BJ (cell line): ENCODE data around the gene GRN. TPM values are rescaled to one million over a fixed set of nuclear protein-coding genes. Genes with fewer than 3 reads are reported as not detected.
A peak's percentile ranks its signal among the peaks of the same experiment; 100 is the strongest.
"Not testable (repeated sequence)": the region's sequence is repeated elsewhere in the genome, so short reads cannot be mapped to it uniquely, and the experiment has no call there.

Experiments
- CTCF ChIA-PET: fragments of 350-600 bp; formaldehyde crosslinking; extraction: SDS; loops from one replicate; lab custom pipeline; 2021; ENCODE audit warnings: antibody characterized with exemption, inconsistent platforms; lab: Yijun Ruan, JAX
- POLR2A ChIA-PET: fragments of 300-600 bp; sonication (Branson Sonifier 250); formaldehyde crosslinking; extraction: SDS; loops from one replicate; lab custom pipeline; 2021; ENCODE audit warnings: antibody characterized with exemption; lab: Charles Lee
- DNase-seq: peaks from one replicate; pipeline ENCODE4 v3.0.0-alpha.2; 2011; ENCODE audit warnings: low read depth
- H3K27me3 ChIP-seq: 2 replicates; pipeline ENCODE4 v1.6.0; 2011; ENCODE audit warnings: low read length; ENCODE audit not compliant: control insufficient read depth, insufficient read depth
- H3K36me3 ChIP-seq: 2 replicates; pipeline ENCODE4 v1.5.1; 2011; ENCODE audit warnings: low read length; ENCODE audit not compliant: control insufficient read depth, insufficient read depth
- H3K4me3 ChIP-seq: 2 replicates; pipeline ENCODE4 v1.5.1; 2011; ENCODE audit warnings: low read depth, mild to moderate bottlenecking, control low read depth, low read length
- polyA plus RNA-seq: library from polyadenylated mRNA; depleted of rRNA; stranded (reverse); fragments of >200 nt; gene quantifications from 2 replicates; pipeline ENCODE4 v1.2.3, GENCODE V29; 2011
- TF ChIP-seq, protein P1 (sequence below): IDR thresholded peaks from 2 replicates; pipeline ENCODE4 v1.5.1; 2011; ENCODE audit warnings: low read depth, mild to moderate bottlenecking, control low read depth, inconsistent platforms, low read length, moderate library complexity; ENCODE audit not compliant: insufficient read depth

GRN gene
- polyA plus RNA-seq, 1 experiment: 581 TPM

- no peaks in the 10 kb centered on the region for H3K27me3 ChIP-seq
- peak within 1 kb of the TSS; percentile 93 for H3K4me3 ChIP-seq
- POLR2A ChIA-PET: no interaction called here
- CTCF ChIA-PET: interaction anchor here (0.7 to 2.1 kb wide), 6 partner anchors 10 to 198 kb away, joined by 3 to 8 read pairs (median 4); no protein-coding TSS in a partner anchor
- H3K36me3 ChIP-seq: peaks cover 17% of the 10 kb centered on the region
- peak; percentile 47 for DNase-seq
- TF ChIP-seq, protein P1, sequence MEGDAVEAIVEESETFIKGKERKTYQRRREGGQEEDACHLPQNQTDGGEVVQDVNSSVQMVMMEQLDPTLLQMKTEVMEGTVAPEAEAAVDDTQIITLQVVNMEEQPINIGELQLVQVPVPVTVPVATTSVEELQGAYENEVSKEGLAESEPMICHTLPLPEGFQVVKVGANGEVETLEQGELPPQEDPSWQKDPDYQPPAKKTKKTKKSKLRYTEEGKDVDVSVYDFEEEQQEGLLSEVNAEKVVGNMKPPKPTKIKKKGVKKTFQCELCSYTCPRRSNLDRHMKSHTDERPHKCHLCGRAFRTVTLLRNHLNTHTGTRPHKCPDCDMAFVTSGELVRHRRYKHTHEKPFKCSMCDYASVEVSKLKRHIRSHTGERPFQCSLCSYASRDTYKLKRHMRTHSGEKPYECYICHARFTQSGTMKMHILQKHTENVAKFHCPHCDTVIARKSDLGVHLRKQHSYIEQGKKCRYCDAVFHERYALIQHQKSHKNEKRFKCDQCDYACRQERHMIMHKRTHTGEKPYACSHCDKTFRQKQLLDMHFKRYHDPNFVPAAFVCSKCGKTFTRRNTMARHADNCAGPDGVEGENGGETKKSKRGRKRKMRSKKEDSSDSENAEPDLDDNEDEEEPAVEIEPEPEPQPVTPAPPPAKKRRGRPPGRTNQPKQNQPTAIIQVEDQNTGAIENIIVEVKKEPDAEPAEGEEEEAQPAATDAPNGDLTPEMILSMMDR: no peak
Observed at GRCh38 chr17:44324571-44325275, 20.4 kb upstream of the GRN start, which contains the start of gene SLC25A39. TSS of gene SLC25A39 (minus strand) at chr17:44324823. CDS start at chr17:44323562, 1,261 bp downstream.

GRCh38 chr17:44326861-44327444 lies 18.1 kb upstream of the GRN start:
- no peak overlapping the region for H3K4me3 ChIP-seq
- TF ChIP-seq, protein P1: no peak
- H3K27me3 ChIP-seq: no peaks in the 10 kb centered on the region
- ChIA-PET POLR2A (interaction anchor here (0.6 kb wide), 2 partner anchors 18 to 109 kb away, joined by 3 to 4 read pairs; no protein-coding TSS in a partner anchor), CTCF (interaction anchor here (0.7 to 2.3 kb wide), 4 partner anchors 110 to 123 kb away, joined by 3 to 9 read pairs (median 4); no protein-coding TSS in a partner anchor)
- H3K36me3 ChIP-seq: peaks cover 3% of the 10 kb centered on the region; the same call in 1 of the 2 replicates
- DNase-seq: peak; percentile 81

GRCh38 chr17:44327715-44328449 lies 17.2 kb upstream of the GRN start:
- ChIA-PET CTCF (interaction anchor here (0.6 to 7.8 kb wide), 8 partner anchors 20 to 365 kb away, joined by 3 to 59 read pairs (median 4); no protein-coding TSS in a partner anchor), POLR2A (no interaction called here)
- no peaks in the 10 kb centered on the region for H3K36me3 ChIP-seq

DNA sequence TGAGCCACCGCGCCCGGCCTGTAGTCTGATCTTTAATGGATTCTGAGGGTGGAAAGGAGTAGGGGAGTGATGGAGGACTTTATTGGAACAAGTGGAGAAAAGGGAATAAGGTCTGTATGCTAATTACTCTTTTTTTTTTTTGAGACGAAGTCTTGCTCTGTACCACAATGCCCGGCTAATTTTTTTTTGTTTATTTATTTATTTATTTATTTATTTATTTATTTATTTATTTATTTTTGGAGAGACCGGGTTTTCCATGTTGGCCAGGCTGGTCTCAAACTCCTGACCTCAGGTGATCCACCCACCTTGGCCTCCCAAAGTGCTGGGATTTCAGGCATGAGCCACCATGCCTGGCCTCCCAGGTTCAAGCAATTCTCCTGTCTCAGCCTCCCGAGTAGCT lies 15.6 kb upstream of the GRN start:
- H3K36me3 ChIP-seq, H3K27me3 ChIP-seq, H3K4me3 ChIP-seq, DNase-seq, POLR2A ChIA-PET: not testable (repeated sequence)
- CTCF ChIA-PET: interaction anchor here (1.9 to 7.8 kb wide), 6 partner anchors 11 to 131 kb away, joined by 8 to 59 read pairs (median 12); no protein-coding TSS in a partner anchor

More at GRCh38 chr17:44327715-44328449, 17.2 kb upstream of the GRN start:
- H3K27me3 ChIP-seq: no peaks in the 10 kb centered on the region
- no peak overlapping the region for H3K4me3 ChIP-seq
- no peak for DNase-seq
- TF ChIP-seq, protein P1: no peak

DNA sequence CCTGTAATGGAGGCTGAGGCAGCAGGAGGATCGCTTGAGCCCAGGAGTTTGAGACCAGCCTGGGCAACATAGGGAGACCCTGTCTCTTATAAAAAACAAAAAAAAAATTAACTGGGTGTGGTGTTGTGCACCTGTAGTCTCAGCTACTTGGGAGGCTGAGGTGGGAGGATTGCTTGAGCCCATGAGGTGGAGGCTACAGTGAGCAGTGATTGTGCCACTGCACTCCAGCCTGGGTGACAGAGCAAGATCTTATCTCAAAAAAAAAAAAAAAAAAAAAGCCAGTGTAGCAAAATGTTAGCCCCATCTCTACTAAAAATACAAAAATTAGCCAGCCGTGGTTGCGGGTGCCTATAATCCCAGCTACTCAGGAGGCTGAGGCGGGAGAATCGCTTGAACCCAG lies 14.8 kb upstream of the GRN start:
- DNase-seq, POLR2A ChIA-PET, H3K36me3 ChIP-seq, H3K4me3 ChIP-seq, H3K27me3 ChIP-seq: not testable (repeated sequence)
- CTCF ChIA-PET: interaction anchor here (0.6 to 7.8 kb wide), 20 partner anchors 10 to 287 kb away, joined by 3 to 59 read pairs (median 5); partner anchors contain the start of genes GRN, HDAC5 and RUNDC3A
